Stimulated activated naive CD8-positive, alpha-beta T cell treated with anti-CD3 and anti-CD28 coated beads, Interleukin-15, Interleukin-2, amounts not matched to agents 100 ng/mL and 50 ng/mL, for 24 hours (primary cell): Measurements from ENCODE around the gene STAT5B.

Experiments
- H3K27ac Mint-ChIP-seq: one replicate; pipeline ENCODE4 v1.8.0; 2021; ENCODE audit warnings: mild to moderate bottlenecking, mixed read lengths
- H3K27me3 Mint-ChIP-seq: one replicate; pipeline ENCODE4 v1.8.0; 2021; ENCODE audit warnings: mixed read lengths
- H3K36me3 Mint-ChIP-seq: one replicate; pipeline ENCODE4 v1.8.0; 2021; ENCODE audit warnings: low read depth, mixed read lengths
- H3K4me1 Mint-ChIP-seq: one replicate; pipeline ENCODE4 v1.8.0; 2021; ENCODE audit warnings: low read depth, mixed read lengths
- H3K4me3 Mint-ChIP-seq: one replicate; pipeline ENCODE4 v1.8.0; 2021; ENCODE audit warnings: mild to moderate bottlenecking, mixed read lengths
- H3K9me3 Mint-ChIP-seq: one replicate; pipeline ENCODE4 v1.8.0; 2021; ENCODE audit warnings: mixed read lengths

The STAT5B gene

GRCh38 chr17:42184713-42185620 lies 91.2 kb downstream of the STAT5B start, which contains the start of gene HCRT:
Gene HCRT (minus strand): TSS chr17:42185452. CDS start chr17:42185365, 87 bp downstream.
- Mint-ChIP-seq H3K36me3 (no peaks in the 10 kb centered on the region), H3K9me3 (no peaks in the 10 kb centered on the region), H3K27me3 (peaks cover 12% of the 10 kb centered on the region), H3K4me3 (peak within 1 kb of the TSS; percentile 71), H3K27ac (peak within 1 kb of the TSS; percentile 63), H3K4me1 (peaks cover 49% of the 10 kb centered on the region)

DNA sequence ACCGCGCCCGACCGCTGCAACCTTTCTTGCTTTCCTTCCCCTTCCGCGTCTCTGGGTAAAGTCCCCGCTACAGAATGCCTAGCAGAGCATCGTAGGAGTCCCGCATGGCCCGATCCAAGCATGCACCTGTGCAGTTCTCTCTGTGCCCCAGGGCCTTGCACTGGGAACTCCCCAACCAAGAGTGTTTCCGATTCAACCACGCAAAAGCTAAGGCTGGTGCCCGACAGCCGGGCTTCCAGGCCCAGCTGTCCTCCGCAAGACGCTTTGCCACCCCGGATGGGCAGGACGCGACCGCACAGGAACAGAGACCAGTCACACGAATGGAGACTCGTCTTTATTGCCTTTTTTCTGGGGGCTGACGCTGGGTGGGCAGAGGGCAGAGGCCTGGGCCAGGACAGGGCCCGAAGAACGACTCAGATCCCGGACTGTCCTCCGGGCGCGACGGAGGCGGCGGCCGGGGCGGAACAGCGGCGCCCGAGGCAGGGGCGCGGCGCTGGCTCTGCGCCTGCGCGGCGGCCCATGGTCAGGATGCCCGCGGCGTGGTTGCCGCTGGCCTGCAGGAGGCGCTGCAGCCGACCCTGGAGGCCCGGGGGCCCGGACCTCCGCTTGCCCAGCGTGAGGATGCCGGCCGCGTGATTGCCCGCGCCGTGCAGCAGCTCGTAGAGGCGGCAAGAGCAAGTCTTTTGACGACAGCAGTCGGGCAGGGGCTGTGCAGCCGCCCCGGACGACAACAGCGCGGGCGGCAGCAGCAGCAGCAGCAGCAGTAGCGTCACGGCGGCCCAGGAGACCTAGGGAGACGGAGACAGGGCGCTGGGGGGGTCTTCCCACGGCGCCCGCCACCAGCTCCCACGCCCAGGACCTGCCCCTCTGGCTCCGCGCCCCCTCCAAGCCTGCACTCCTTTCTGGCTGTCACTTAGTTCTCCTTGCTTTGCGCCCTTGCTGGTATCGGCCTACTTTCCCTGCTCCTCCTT lies 92.2 kb downstream of the STAT5B start:
- H3K36me3 Mint-ChIP-seq = no peaks in the 10 kb centered on the region
- peak overlapping the region; percentile 85 for H3K27ac Mint-ChIP-seq
- H3K27me3 Mint-ChIP-seq = peaks cover 20% of the 10 kb centered on the region
- peak overlapping the region; percentile 88 for H3K4me3 Mint-ChIP-seq
- H3K4me1 Mint-ChIP-seq = peaks cover 57% of the 10 kb centered on the region
- H3K9me3 Mint-ChIP-seq = no peaks in the 10 kb centered on the region

GRCh38 chr17:42182927-42183734 lies 93.1 kb downstream of the STAT5B start:
- Mint-ChIP-seq H3K27me3 (peaks cover 24% of the 10 kb centered on the region), H3K4me1 (peaks cover 66% of the 10 kb centered on the region), H3K36me3 (no peaks in the 10 kb centered on the region), H3K4me3 (peak overlapping the region; percentile 88), H3K9me3 (no peaks in the 10 kb centered on the region), H3K27ac (peak overlapping the region; percentile 85)

- Mint-ChIP-seq H3K27ac (peak overlapping the region; percentile 45), H3K27me3 (peaks cover 24% of the 10 kb centered on the region)
Measured at GRCh38 chr17:42181851-42182207, 94.4 kb downstream of the STAT5B start.

DNA sequence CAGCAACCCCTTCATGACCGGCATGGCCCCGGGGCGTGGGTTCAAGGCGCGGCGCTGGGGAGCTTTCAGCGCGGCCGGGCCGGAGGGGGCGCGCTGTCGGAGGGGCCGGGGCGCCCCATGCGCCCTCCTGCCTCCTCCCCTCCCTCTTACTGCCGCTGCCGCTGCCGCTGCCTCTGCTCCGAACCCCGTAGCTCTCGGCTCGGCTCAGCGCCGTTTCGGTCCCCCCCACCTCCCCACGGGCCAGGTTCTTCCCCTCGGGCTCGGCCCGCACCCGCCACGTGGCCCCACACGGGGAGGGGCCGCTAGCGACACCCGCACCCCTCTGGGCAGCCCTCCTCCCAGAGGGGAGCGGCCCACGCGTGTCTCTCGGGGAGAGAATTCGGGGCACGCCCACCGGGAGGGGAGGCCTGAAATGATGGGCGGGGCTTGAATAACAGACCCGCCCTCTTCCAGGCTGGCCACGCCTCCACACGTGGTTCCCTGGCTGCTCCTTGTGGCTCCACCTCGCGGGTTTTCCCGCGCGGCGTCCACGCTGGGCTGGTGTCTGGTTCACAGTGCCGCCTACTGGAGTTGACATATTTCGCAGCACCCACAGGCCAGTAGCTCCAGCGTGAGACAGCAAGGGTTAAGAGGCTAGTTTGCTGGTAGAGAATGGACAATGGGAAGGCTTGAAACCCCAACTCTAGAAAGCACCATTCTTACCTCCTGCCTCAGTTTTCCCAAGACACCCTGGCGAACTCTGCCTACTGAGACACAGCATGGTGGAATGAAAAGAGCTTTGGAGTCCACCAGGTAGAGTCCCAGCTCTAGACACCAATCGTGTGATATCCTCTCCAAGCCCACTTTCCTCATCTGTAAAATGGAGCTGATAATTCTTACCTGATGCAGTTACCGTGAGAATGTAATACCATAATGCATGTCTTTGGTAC lies 95.0 kb downstream of the STAT5B start, which contains the start of gene KCNH4:
TSS of gene KCNH4 (minus strand) at position 221 of the 929 bp plus-strand sequence. CDS start at position 24, 197 bp downstream.
- no peaks in the 10 kb centered on the region for H3K9me3 Mint-ChIP-seq
- peak within 1 kb of the TSS; percentile 45 for H3K27ac Mint-ChIP-seq
- peak within 1 kb of the TSS; percentile 48 for H3K4me3 Mint-ChIP-seq
- no peaks in the 10 kb centered on the region for H3K36me3 Mint-ChIP-seq
- H3K4me1 Mint-ChIP-seq = peaks cover 66% of the 10 kb centered on the region
- H3K27me3 Mint-ChIP-seq = peaks cover 24% of the 10 kb centered on the region

More at GRCh38 chr17:42181851-42182207, 94.4 kb downstream of the STAT5B start:
- peak overlapping the region; percentile 48 for H3K4me3 Mint-ChIP-seq
- no peaks in the 10 kb centered on the region for H3K9me3 Mint-ChIP-seq
- no peaks in the 10 kb centered on the region for H3K36me3 Mint-ChIP-seq
- H3K4me1 Mint-ChIP-seq = peaks cover 66% of the 10 kb centered on the region

GRCh38 chr17:42180411-42180921 lies 95.7 kb downstream of the STAT5B start:
- Mint-ChIP-seq H3K36me3 (no peaks in the 10 kb centered on the region), H3K9me3 (no peaks in the 10 kb centered on the region), H3K27me3 (peaks cover 24% of the 10 kb centered on the region), H3K4me1 (peaks cover 65% of the 10 kb centered on the region), H3K4me3 (peak overlapping the region; percentile 47), H3K27ac (no peak overlapping the region)

DNA sequence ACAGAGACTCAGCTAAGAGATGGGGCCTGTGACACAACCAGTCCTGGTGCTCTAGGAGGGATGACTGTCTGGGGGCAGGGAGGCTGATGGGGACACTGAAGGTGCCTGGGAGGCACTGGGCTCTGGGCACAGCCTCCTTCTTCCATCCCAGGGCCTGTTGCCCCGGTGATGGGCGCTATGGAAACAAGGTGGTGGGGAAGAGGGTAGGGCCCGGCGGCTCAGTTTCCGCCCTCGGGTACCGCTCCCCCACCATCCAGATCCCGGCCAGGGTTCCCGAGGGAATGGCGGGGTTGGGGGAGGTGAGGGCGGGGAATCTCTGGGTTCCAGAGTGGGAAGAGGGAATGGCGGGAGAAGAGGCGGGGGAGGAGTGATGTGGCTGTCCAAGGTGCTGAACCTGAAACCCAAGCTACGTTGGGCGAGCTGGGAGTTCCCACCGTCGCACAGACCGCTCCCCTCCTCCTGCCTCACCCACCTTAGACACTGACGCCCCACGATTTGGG lies 96.2 kb downstream of the STAT5B start:
- H3K36me3 Mint-ChIP-seq = no peaks in the 10 kb centered on the region
- H3K4me1 Mint-ChIP-seq = peaks cover 60% of the 10 kb centered on the region
- H3K27ac Mint-ChIP-seq = no peak overlapping the region
- H3K27me3 Mint-ChIP-seq = peaks cover 24% of the 10 kb centered on the region
- peak overlapping the region; percentile 47 for H3K4me3 Mint-ChIP-seq
- H3K9me3 Mint-ChIP-seq = no peaks in the 10 kb centered on the region

- no peak overlapping the region for H3K27ac Mint-ChIP-seq
- no peak overlapping the region for H3K4me3 Mint-ChIP-seq
- H3K27me3 Mint-ChIP-seq = peaks cover 24% of the 10 kb centered on the region
- peaks cover 53% of the 10 kb centered on the region for H3K4me1 Mint-ChIP-seq
- H3K9me3 Mint-ChIP-seq = no peaks in the 10 kb centered on the region
- H3K36me3 Mint-ChIP-seq = no peaks in the 10 kb centered on the region
Measured at GRCh38 chr17:42179335-42179734, 96.9 kb downstream of the STAT5B start.

- no peaks in the 10 kb centered on the region for H3K9me3 Mint-ChIP-seq
- H3K4me1 Mint-ChIP-seq = peaks cover 50% of the 10 kb centered on the region
- H3K36me3 Mint-ChIP-seq = no peaks in the 10 kb centered on the region
- H3K4me3 Mint-ChIP-seq = no peak overlapping the region
- peaks cover 24% of the 10 kb centered on the region for H3K27me3 Mint-ChIP-seq
- no peak overlapping the region for H3K27ac Mint-ChIP-seq
Measured at GRCh38 chr17:42178817-42179216, 97.4 kb downstream of the STAT5B start.

DNA sequence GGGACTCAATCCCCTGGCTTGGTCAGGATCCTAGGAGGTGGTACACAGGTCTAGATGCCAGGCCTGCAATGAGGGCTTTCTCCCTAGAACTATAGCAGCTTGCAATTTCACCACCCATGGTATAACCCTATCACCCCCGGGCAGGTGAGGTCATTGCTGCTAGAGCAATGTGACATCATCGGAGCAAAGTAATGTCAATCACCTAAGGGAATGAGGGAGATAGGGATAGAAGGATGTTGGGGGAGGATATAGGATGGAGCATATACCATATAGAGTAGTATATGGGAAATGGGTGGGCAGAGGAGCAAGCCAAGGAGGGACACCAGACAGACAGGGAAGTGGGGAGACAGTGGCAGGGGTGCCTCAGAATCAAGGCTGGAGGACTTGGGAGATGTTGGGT lies 98.5 kb downstream of the STAT5B start:
- Mint-ChIP-seq H3K27me3 (peaks cover 24% of the 10 kb centered on the region), H3K4me1 (peaks cover 38% of the 10 kb centered on the region), H3K36me3 (no peaks in the 10 kb centered on the region), H3K4me3 (no peak overlapping the region), H3K9me3 (no peaks in the 10 kb centered on the region), H3K27ac (no peak overlapping the region)

- Mint-ChIP-seq H3K27ac (no peak overlapping the region), H3K4me1 (peaks cover 9% of the 10 kb centered on the region), H3K9me3 (no peaks in the 10 kb centered on the region), H3K27me3 (peaks cover 5% of the 10 kb centered on the region), H3K36me3 (no peaks in the 10 kb centered on the region), H3K4me3 (no peak overlapping the region)
Measured at GRCh38 chr17:42174126-42174783, 101.9 kb downstream of the STAT5B start.

DNA sequence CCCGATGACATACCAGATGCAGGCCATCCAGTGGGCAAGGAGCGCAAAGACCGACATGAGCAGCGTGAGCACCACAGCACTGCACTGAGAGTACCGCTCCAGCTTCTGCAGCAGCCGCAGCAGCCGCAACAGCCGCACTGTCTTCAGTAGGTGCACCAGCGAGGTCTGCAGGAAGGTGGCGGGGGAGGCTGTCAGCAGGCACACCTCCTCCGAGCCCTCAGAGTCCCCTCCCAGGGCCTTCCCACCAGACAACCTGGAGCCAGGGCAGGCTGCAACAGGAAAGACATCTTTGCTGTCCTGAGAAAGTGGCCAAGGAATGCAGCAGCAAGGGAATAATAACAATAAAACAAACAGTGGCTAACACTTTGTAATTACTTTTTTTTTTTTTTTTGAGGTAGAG lies 104.4 kb downstream of the STAT5B start:
- no peak overlapping the region for H3K4me3 Mint-ChIP-seq

DNA sequence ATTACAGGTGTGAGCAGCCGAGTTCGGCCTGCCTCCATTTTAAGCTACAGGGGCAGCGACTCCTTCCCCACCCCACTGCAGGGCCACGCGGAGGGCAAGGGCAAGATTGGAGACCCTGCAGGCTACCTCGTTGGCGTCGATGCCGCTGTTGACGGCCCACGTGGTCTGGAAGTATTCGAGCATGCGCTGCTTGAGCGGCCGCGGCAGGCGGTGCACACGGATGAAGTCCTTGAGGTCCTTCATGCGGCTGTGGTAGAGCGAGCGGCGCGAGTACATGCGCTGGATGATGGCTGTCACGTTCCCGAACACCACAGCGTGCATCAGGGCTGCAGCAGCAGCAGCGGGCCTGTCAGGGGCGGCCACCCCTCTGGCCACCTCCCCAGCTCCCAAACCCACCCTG lies 106.8 kb downstream of the STAT5B start:
- Mint-ChIP-seq H3K4me1 (no peaks in the 10 kb centered on the region), H3K9me3 (no peaks in the 10 kb centered on the region), H3K36me3 (no peaks in the 10 kb centered on the region), H3K27ac (no peak overlapping the region), H3K27me3 (no peaks in the 10 kb centered on the region), H3K4me3 (no peak overlapping the region)

More for the DNA sequence above, 104.4 kb downstream of the STAT5B start:
- Mint-ChIP-seq H3K27ac (no peak overlapping the region), H3K27me3 (no peaks in the 10 kb centered on the region), H3K9me3 (no peaks in the 10 kb centered on the region), H3K4me1 (no peaks in the 10 kb centered on the region), H3K36me3 (no peaks in the 10 kb centered on the region)
